HL-60 (cell line): ENCODE data around the gene CNPY3.

ENCODE experiments used
- SPI1 ChIP-seq: IDR thresholded peaks from 2 replicates; pipeline ENCODE4 v1.6.1; 2012; ENCODE audit warnings: low read depth, mild to moderate bottlenecking, borderline replicate concordance
- TF ChIP-seq, protein P1 (sequence below): IDR thresholded peaks from one replicate; pipeline ENCODE4 v1.5.1; 2011; ENCODE audit warnings: low read length, control low read depth, inconsistent platforms; ENCODE audit not compliant: insufficient read depth

DNA sequence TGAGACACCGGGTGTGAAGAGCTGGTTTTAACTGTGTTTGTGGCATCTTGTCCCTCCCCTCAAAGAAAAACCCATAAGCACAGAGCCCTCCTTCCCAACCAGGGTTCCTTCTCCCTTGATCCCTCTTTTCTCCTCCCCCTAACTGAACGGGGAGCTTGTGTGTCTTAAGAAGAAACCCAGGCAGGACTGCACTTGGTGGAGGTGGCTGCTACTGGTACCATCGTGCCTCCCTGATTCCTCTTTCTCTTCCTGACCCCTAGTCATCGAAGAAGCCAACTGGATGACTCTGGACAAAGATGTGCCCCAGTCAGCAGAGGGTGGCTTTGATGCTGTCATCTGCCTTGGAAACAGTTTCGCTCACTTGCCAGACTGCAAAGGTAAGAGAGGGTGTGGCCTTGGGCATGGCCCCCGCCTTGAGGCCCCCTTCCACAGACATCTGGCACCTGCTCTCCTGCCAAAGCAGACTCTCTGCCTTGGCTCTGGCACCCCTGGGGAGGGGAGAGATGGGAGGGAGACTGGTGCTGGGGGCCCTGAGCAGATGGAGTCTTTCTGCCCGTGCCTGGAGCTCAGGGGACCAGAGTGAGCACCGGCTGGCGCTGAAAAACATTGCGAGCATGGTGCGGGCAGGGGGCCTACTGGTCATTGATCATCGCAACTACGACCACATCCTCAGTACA lies 33.4 kb downstream of the CNPY3 start:
- no peak for TF ChIP-seq SPI1
- TF ChIP-seq, protein P1, sequence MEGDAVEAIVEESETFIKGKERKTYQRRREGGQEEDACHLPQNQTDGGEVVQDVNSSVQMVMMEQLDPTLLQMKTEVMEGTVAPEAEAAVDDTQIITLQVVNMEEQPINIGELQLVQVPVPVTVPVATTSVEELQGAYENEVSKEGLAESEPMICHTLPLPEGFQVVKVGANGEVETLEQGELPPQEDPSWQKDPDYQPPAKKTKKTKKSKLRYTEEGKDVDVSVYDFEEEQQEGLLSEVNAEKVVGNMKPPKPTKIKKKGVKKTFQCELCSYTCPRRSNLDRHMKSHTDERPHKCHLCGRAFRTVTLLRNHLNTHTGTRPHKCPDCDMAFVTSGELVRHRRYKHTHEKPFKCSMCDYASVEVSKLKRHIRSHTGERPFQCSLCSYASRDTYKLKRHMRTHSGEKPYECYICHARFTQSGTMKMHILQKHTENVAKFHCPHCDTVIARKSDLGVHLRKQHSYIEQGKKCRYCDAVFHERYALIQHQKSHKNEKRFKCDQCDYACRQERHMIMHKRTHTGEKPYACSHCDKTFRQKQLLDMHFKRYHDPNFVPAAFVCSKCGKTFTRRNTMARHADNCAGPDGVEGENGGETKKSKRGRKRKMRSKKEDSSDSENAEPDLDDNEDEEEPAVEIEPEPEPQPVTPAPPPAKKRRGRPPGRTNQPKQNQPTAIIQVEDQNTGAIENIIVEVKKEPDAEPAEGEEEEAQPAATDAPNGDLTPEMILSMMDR: no peak
